Hematopoietic multipotent progenitor cell treated with erythropoietin and hydrocortisone succinate and interleukin-3 and kit ligand, for 15 days (in vitro differentiated cells): ENCODE results near the gene TRERF1.
"Not testable (repeated sequence)": the region's sequence is repeated elsewhere in the genome, so short reads cannot be mapped to it uniquely, and the experiment has no call there.

Source experiments
- DNase-seq: peaks from one replicate; pipeline ENCODE4 v3.0.0-alpha.2; 2015; ENCODE audit warnings: low spot score

The TRERF1 gene

DNA sequence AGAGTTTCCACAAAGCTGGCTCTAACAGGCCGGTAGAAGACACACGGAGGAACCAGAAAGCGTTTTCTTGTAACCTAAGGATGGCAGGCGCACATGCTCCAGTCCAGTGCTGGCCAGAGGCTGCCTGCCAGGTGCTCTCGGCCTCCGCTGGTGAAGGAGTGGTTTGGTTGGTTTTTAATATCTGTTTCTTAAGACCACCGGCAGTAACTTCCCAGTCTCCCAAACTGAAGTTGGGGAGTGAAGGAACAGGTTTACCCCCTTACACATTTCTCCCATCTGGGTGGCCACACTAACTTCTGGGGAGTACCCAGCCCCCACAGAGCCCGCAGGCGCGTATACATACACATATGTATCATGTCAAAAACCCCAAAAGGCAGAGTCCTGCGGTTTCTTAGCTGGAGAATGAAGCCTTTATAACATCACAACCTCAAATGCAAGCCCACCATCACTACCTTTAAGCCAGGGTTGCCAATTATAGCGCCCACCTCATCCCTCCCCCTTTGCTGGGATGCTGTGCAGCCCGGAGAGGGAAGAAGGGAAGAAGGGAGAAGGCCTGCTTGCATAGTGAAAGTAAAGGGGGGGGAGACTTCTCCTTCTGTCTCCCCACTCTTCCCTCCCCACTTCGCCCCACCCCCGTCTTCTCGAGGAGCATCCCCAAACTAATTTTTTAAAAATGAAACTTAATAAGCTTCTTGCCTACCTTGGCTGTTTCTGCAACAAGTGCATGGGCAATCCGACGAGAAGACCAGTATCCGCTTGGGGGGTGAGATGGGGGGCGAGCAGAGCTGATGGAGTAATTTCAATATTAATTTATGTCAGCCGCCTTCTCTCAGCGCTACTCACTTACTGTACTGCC is 1.0 kb downstream of the TRERF1 start:
- DNase-seq = no peak

DNA sequence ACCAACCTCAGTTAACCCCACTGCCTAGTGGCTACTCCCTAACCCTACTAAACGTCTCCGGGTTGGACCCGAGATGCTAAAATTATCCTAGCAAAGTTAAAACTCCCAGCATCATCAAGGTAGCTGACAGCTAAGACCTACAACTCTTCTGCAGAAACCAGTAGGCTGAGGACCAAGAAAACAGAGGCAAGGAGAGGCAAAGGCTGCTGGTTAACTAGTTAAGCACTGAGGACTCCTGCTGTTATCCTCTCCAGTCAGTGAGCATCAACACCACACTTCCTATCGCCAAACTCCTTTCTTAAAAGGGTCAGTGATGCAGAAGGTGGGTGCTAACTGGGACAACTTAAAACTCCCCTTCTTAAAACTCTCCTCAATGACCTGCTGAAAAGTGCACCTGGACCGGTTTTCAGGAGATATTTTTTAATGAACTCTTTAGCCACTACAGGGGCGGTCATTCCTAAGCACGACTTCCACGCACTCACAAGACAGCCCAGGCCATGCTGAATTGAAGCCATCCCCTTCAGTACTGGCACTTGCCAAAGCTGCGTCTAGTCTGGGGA is 1.7 kb downstream of the TRERF1 start:
- DNase-seq = no peak

DNA sequence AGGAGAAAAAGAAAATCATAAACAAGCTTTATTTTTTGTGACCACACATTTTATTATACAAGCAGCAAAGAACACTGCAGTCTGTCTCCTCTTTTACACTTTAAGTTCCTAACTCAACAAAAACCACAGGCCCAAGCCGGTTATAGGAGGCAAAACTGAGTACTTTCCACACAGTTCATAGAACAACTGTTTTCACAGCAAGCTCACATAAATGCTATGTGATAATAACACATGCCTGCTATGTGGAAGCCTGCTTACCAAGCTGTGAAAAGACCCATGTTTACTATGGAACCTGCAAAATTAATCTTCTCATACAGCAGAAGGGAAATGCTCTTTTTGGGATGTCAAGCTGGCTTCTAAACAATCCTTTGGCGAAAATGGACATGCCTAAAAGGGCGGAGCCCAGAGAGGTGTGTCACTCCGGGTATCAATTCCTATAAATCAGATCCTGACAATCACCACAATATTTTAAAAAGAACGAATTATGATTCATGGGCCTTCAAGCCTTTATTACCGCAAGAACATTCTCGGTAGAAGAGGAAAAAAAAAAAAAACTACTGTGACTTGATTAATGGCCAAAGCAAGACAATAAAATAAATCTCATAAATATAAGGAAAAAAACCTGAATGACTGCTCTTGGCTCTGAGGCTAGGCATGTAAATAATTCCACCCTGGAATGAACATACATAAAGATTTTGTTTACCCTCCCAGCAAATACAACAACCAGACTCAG is 2.6 kb downstream of the TRERF1 start:
- no peak for DNase-seq

DNA sequence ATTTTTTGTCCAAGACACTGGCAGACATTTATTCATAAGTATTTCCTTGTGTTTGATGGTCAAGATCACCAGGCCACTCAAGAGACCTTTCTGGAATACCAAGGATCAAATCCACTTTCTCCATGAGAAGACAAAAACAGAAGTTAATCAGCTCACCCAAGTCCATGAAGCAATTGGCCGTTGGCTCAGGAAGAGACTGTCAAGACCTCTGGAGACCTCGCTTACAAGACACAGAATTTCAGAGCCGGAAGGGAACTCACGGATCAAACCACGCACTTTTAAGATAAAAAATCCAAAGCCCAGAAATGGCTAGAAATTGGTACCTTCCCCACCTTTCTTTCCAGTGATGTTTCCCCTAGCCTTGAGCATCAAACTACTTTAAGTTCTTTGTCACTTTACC is 3.3 kb downstream of the TRERF1 start:
- no peak for DNase-seq

- DNase-seq = no peak
These were observed 4.7 kb downstream of the TRERF1 start for GRCh38 chr6:42446996-42447395.

GRCh38 chr6:42446370-42446769 is 5.4 kb downstream of the TRERF1 start:
- no peak for DNase-seq

GRCh38 chr6:42445955-42446354 is 5.8 kb downstream of the TRERF1 start:
- not testable (repeated sequence) for DNase-seq

GRCh38 chr6:42443312-42444060 is 8.2 kb downstream of the TRERF1 start:
- no peak for DNase-seq

DNA sequence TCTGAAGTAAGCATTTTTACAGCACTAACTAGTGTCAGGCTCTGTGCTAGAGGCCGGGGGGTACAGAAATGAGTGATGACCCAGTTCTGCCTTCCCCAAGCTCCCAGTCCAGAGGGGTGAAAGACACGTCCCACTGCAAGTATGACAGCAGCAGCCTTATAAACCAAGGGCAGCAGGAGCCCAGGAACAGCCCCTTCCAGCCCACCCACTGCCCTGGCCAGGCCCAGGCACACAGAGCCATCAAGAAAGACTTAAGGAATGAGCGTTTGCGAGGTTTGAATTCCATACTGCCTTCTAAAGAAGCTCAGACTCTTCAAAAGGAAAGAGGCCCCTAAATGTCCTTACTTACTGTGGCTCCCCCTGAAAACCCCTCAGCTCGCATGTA is 10.0 kb downstream of the TRERF1 start:
- no peak for DNase-seq

GRCh38 chr6:42440778-42441696 is 10.7 kb downstream of the TRERF1 start:
- DNase-seq = no peak

DNA sequence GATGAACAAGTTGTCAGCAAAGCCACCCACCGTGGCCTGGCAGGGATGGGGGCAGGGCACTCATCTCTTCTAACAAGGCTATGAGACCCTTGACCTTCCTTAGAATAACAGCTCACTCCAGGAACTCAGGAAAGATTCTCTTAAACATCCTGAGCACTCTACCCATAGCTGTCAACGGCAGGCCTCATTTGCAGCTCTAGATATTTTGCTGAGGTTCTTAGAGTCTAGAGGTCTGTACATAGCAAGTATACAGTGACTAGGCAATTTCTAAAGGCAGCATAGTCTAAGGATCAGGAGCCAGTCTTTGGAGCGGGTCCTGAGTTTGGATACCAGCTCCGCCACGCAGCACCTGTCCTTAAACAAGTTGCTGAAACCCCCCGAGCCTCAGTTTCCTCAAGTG is 11.7 kb downstream of the TRERF1 start:
- DNase-seq = no peak

- DNase-seq = no peak
These were observed 14.9 kb downstream of the TRERF1 start for GRCh38 chr6:42436825-42437224.

GRCh38 chr6:42434237-42434636 is 17.5 kb downstream of the TRERF1 start:
- no peak for DNase-seq

DNA sequence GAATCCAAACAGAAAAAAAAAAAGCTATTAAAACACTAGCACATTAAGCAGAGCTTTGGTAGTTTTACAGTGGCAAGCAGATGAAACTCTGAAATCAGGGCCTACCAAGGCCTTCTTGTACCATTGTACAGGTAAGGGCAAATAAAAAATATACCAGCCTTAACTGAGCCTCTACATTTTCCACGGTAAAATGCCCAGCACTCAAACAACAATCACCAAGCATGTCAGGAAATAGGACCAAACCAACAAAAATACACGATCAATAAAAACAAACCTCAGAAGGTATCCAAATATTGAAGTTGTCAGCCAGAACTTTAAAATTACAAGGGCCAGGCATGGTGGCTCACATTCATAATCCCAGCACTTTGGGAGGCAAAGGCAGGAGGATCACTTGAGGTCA is 18.3 kb downstream of the TRERF1 start:
- no peak for DNase-seq

DNA sequence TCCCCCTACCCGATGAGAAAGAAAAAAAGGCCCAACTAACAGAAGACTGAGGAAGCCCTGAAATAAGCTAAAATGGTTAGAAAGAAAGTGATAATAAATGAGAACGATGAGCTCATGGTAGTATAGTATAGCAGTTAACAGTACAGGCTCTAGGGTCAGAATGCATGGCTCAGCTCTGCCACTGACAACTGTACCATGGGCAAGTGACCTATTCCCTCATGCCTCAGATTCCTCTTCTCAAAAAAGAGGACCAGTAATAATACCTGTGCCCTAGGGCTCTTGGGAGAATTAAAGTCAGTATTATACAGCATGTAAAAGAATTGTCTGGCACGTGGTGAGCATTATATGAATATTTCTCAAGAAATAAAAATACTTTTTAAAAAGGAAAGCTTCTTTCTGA is 19.8 kb downstream of the TRERF1 start:
- no peak for DNase-seq

- no peak for DNase-seq
These were observed 20.4 kb downstream of the TRERF1 start for GRCh38 chr6:42431356-42431755.

DNA sequence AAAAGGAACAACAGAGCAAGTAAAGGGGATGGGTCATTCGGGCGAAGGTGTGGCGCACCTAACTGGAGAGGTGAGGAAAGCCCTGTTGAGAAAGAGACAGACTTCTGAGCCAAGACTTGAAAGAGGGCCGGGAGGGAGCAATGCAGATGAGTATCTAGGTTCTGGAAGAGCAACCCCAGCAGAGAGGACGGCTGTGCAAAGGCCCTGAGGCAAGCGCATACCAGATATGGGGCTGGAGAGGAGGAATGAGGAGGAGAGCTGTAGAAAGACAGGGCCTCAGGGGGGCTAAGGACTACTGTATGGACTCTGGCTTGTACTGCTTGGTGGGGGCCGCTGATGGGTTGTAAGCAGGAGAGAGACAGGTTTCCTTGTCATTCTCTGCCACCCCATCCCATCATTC is 21.9 kb downstream of the TRERF1 start:
- no peak for DNase-seq

GRCh38 chr6:42429042-42429585 is 22.6 kb downstream of the TRERF1 start:
- DNase-seq = no peak

DNA sequence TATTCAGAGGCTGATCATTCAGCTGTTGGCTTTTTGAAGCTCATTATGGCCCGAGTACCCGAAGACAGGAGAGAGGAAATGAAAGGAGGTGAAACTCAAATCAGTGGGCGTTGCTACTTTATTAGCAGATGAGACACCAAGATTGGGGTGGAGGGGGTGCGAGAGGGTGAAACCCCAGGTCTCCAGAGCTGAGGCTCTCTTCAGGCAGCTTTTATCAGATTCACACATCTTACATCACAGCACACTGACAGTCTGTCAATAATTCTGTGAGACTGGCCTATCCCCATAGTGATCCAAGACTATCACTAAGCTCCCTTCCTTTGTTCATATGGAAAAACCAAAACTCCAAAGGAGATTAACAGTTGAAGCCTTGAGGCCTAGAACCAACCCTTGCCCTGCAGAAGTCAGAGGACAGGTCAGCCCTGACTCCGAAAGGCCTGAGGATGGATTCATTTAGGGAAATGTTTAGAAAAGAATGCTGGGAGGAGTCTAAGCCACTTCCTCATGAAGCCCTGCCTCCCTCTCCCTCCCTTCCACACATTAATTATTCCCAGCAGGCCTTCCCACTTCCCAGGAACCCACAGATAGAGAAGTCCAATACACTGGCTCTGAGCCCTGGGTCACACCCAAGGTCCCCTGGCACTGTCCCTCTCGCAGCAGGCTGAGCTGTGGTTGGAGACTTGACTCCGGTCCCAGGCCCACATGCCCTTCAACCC is 23.2 kb downstream of the TRERF1 start:
- DNase-seq = no peak

DNA sequence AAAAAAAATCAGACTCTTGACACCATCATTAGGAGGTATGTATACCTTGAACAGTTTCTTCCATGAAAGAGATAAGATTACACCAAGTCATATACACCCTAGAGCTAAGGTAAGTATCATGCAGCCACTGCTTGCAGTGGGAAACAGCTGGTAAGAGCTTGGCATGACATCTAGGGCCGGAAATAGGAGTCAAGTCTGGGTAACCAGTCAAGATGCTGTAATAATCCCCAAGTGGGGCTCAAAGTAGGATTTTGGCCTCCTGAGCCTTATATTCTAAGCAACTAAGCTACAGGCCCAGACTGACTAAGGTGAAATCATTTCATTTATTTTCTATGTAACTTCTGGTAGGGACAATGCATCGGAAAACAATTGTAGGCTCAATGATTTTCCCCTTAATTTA is 23.9 kb downstream of the TRERF1 start:
- no peak for DNase-seq
